GM12892 (cell line): ENCODE results near the gene MAP3K2.

Experiments used
- POLR2A ChIP-seq: IDR thresholded peaks from 2 replicates; pipeline ENCODE4 v1.6.1; 2011; ENCODE audit warnings: low read depth, low read length, control low read depth
- POLR2AphosphoS5 ChIP-seq: IDR thresholded peaks from 2 replicates; pipeline ENCODE4 v1.6.1; 2011; ENCODE audit warnings: low read depth, low read length, control low read depth
- TAF1 ChIP-seq: IDR thresholded peaks from 2 replicates; pipeline ENCODE4 v1.6.1; 2011; ENCODE audit warnings: low read depth, mild to moderate bottlenecking, control low read depth, low read length, borderline replicate concordance

GRCh38 chr2:127280693-127281092 is 107.1 kb downstream of the MAP3K2 start:
- TF ChIP-seq POLR2A (no peak), POLR2AphosphoS5 (no peak), TAF1 (no peak)
